ELF-1 (cell line): ENCODE results near the gene TGFA.

Source experiments
- DNase-seq: peaks from one replicate; pipeline ENCODE4 v3.0.0-alpha.2; 2016; ENCODE audit warnings: low read depth, low spot score

The TGFA gene

DNA sequence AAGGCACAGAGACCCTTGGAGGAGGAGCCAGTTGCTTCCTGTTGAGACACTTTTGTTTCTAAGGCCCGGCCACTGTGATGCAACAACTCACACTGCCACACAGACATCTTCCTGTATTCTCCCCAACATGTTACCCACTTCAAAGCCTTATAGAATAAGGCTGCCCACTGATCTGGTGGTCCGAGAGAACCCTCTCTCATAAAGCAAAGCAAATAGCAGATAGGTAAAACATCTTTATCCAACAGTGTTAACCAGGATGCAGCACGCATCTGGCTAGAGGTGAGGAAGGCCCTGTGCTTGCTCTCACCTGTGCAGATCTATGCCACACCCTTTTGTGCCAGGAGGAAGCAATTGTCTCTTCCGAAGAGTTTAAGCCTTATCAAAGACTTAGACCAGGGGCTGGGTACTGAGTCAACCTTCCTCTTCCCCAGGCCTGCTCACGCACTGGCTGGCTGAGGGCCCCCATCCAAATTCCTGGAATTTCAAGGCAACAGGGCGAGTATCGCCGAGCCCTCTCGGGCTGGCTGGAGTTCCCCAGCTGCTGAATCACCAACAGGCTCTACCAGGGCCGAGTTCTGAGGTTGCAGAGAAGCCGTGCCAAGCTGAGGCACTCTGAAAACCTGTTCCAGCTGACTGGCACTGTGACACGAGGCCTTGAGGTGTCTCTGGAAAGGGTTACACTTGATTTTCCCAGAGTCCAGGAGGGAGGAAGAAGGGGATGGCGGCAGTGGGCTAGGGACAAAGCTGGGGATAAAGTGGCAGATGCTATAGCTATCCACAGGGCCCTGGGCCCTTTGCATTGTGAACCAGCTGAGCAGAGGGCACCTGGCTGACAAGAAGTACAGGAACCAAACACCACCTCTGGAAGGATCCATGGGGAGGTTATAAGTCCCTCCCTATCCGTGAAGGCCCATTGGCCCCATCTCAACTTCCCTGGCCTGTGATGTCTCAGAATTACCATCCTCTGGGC, 29.3 kb downstream of the TGFA start:
- DNase-seq, result peak; percentile 71

DNA sequence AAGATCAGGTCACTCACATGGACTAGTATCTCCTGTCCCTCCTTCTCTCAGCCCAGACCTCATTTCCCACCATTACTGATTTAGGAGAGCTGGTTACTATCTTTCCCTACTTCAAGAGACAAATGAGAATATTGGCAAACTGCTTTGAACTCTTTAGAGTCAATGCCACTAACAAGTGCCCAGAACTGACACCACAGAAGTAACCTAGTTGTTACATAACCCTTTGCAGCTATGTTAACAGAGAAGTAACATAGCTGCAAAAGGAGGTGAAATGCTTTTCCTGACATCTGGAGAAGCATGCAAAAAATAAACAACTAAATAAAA, 30.0 kb downstream of the TGFA start:
- no peak for DNase-seq

- no peak for DNase-seq
Measured at GRCh38 chr2:70522627-70523026, 31.0 kb downstream of the TGFA start.

DNA sequence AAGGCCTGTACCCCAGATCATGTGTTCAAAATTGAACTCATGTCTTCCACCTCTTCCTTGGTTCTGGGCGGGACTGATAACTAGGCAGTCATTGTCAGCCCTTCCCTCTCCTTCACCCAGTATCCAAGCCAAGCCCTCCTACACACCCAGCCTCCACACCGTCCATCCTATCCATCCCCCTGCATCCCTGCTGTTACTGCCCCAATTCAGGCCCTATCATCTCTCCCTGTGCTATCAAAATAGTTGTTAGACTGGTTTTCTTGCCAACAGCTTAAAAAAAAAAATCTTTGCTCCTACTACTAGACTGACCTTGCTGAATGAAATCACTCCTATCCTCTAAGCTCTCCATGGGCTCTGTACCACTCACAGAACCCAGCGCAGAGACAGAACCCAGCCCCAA, 32.8 kb downstream of the TGFA start:
- DNase-seq, result no peak

GRCh38 chr2:70519453-70519852, 34.2 kb downstream of the TGFA start:
- DNase-seq, result no peak

GRCh38 chr2:70518557-70518956, 35.1 kb downstream of the TGFA start:
- DNase-seq, result no peak

GRCh38 chr2:70517804-70518203, 35.8 kb downstream of the TGFA start:
- no peak for DNase-seq

DNA sequence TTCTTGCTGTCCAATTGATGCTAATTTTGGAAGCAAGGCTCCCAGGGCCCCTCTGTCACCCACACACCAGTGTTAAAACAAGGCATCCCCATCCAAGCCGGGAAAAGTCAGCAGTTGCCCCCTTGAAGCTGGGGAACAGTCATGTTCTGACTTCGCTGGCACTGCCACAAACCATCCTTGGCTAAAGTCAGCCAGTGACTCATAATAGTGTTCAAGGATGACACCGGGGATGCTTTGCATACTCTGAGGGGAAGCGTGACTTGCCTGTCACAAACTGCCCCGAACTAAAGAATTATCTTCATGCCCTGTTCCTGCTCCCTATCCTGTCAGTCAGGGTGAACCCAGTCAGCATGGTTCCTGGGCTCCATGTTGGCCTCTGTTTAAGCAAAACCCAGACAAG, 37.0 kb downstream of the TGFA start:
- no peak for DNase-seq

- no peak for DNase-seq
Measured at GRCh38 chr2:70515938-70516337, 37.7 kb downstream of the TGFA start.

DNA sequence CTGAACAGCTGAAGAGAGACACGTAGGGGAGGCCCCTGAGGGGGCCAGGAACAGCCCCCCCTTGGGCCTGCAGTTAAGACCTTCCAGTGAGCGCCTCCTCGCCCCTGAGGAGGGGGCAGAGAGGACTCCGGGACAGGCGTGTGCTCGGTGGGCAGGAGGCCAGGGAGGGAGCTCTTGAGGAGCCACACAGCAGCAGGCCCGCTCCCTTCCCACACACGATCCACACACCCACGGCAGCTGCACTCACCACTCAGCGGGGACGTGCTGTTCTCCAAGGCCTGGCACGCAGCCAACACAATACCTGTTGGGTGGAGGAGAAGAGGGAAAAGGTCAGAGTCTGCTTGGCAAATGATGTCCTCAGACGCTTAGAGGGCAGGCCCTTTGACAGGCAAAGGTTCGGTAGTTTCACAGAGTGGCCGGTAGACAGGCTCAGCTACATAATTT, 39.0 kb downstream of the TGFA start:
- DNase-seq, result no peak

- no peak for DNase-seq
Measured at GRCh38 chr2:70513738-70514137, 39.9 kb downstream of the TGFA start.

DNA sequence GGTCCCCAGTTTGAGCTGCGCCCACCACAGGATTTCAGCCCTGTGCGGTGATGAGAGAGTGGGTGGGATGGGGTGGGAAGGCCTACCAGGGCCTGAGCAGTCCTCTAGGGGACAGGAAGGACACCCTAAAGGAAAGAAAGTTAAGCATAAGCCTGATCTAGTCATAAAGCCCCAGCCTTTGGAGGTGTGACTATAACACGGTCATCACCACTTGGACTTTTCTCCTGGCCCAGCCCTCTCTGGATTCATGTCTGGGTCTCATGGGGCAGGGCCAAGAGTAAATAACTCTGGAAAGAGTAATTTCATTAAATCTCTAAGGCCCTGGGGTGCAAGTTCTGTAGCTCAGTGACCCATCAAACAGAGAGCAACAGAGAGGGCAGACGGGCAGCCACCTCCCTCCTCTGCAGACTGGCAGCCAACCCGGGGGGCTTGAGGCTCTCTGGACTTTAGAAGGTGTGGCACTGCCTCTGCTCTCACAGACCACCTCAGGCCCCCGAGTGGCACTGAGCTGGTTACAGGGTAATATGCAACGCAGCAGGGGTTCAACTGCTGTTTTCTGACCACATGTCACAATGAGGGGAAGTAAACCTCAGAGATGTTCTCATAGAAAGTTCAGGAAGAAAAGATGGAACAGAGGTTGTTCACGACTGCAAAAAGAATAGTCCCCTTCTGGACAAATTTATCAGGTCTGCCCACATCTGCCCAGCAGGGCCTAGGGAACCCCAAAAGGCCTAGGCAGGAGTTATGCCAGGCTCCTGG, 41.5 kb downstream of the TGFA start:
- DNase-seq, result no peak

DNA sequence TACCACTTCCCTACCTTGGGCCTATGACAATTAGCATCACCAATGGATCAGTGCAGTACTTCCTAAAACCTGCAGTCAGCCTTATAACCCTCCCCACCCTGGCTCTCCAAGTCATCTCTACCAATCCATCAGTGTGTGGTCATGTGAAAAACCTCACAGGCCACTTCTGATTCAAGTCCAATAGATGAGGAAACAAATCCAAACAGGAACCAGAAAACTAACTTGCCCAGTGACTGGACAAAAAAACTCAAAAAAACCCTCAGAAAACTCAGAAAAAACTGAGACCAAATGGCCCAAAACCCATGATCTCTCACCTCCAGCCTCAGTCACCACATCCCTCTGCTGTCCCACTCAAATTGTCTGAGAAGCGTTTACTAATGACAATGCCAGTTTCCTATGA, 43.3 kb downstream of the TGFA start:
- DNase-seq, result no peak

- DNase-seq, result no peak
Measured at GRCh38 chr2:70509565-70509964, 44.1 kb downstream of the TGFA start.

GRCh38 chr2:70508711-70509462, 44.7 kb downstream of the TGFA start:
- DNase-seq, result no peak

GRCh38 chr2:70505613-70506391, 47.8 kb downstream of the TGFA start:
- DNase-seq, result no peak

DNA sequence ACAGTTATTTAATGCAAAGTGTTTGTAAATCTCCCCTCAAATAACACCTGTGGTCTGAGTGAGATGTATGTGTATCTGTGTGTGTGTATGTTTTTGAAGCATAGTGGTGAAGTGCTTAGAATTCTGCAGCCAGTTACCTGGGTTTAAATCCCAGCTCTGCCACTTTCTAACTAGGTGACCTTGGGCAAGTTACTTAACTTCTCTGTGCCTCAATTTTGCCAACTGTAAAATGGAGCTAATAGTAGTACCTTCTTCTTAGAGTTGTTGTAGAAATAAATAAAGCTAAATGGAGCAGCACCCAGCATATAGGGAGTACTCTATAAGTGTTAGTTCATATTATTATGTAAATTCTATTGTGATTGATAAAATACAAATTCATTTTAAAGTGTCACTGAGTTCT, 48.9 kb downstream of the TGFA start:
- DNase-seq, result no peak

- DNase-seq, result no peak
Measured at GRCh38 chr2:70503896-70504295, 49.7 kb downstream of the TGFA start.

GRCh38 chr2:70501728-70502127, 51.9 kb downstream of the TGFA start:
- no peak for DNase-seq

DNA sequence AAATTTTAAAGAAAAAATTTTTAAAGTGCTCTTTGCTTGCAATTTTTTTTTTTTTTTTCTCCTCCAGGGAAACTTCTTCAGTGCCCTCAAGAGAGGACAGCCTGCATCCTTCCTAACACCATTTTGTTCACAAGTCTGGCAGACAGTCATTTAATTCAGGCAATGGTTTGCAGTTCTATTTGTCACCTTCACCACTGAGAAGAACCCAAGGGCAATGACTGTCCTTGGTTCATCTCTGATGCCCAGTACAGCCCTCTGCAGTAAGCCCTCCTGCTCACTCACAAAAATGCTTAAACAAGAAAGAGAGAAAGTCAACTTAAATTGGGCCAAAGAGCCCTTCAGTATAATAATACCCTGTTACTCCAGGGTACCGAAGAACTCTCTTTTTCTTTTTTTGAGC, 52.4 kb downstream of the TGFA start:
- no peak for DNase-seq

DNA sequence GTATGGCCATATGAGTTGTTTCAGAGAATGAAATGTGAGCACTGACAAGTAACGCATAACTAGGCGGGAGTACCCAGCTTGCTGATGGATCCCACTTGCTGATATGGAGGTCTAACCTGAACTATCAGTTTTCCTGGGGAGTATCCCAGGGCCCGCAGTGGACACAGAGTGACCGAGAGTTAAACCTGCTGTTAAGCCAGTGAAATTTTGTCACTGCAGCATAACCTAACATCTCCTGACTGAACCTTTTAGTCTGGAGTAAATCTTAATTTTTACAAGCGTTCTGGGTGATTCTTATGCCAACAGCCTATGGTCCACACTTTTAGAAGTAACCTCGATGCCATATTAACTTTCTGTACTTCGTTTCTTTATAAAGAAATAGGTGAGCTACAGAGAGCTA, 54.4 kb downstream of the TGFA start:
- DNase-seq, result no peak
